Fibroblast of villous mesenchyme (primary cell): ENCODE measurements around the gene SLC6A7. TPM values are rescaled to one million over a fixed set of nuclear protein-coding genes. Genes with fewer than 3 reads are reported as not detected.

ENCODE experiments used
- DNase-seq: peaks from one replicate; pipeline ENCODE4 v3.0.0-alpha.2; 2010; ENCODE audit warnings: low read depth
- H3K4me3 ChIP-seq: 2 replicates; pipeline ENCODE4 v1.5.1; 2011; ENCODE audit warnings: low read depth, mild to moderate bottlenecking, low read length
- total RNA-seq: library from RNA; depleted of rRNA; stranded (reverse); fragments of >200 nt; gene quantifications from 2 replicates; pipeline ENCODE4 v1.2.3, GENCODE V29; 2012
- TF ChIP-seq, protein P1 (sequence below): IDR thresholded peaks from 2 replicates; pipeline ENCODE4 v1.5.1; 2012; ENCODE audit warnings: low read depth, mild to moderate bottlenecking, low read length; ENCODE audit not compliant: insufficient read depth

SLC6A7 gene
- total RNA-seq, 1 donor = under 0.01 TPM

GRCh38 chr5:150166037-150166649, 23.7 kb upstream of the SLC6A7 start:
- TF ChIP-seq, protein P1, sequence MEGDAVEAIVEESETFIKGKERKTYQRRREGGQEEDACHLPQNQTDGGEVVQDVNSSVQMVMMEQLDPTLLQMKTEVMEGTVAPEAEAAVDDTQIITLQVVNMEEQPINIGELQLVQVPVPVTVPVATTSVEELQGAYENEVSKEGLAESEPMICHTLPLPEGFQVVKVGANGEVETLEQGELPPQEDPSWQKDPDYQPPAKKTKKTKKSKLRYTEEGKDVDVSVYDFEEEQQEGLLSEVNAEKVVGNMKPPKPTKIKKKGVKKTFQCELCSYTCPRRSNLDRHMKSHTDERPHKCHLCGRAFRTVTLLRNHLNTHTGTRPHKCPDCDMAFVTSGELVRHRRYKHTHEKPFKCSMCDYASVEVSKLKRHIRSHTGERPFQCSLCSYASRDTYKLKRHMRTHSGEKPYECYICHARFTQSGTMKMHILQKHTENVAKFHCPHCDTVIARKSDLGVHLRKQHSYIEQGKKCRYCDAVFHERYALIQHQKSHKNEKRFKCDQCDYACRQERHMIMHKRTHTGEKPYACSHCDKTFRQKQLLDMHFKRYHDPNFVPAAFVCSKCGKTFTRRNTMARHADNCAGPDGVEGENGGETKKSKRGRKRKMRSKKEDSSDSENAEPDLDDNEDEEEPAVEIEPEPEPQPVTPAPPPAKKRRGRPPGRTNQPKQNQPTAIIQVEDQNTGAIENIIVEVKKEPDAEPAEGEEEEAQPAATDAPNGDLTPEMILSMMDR = no peak
- DNase-seq = no peak
- no peak overlapping the region for H3K4me3 ChIP-seq

DNA sequence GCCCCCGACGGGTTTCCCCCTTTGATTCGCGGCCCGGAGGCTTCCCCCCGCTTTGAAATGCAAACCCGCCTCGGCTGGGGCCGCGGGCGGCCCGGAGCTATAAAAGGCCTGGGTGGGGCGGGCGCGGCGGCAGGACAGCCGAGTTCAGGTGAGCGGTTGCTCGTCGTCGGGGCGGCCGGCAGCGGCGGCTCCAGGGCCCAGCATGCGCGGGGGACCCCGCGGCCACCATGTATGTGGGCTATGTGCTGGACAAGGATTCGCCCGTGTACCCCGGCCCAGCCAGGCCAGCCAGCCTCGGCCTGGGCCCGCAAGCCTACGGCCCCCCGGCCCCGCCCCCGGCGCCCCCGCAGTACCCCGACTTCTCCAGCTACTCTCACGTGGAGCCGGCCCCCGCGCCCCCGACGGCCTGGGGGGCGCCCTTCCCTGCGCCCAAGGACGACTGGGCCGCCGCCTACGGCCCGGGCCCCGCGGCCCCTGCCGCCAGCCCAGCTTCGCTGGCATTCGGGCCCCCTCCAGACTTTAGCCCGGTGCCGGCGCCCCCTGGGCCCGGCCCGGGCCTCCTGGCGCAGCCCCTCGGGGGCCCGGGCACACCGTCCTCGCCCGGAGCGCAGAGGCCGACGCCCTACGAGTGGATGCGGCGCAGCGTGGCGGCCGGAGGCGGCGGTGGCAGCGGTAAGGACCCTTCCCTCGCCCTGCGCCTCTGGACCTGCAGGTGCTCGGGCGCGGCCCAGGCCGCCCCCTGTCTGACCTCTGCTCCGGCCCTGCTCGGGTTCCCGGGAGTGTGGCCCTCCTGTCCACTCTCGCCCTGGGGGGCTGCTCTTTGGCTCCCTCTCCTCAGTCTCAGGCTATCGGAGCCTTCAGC, 23.0 kb upstream of the SLC6A7 start, which contains the start of gene CDX1:
TSS of gene CDX1 (plus strand) at position 129 of the 862 bp plus-strand sequence. CDS start at position 228, 99 bp downstream.
- H3K4me3 ChIP-seq = no peak within 1 kb of the TSS
- TF ChIP-seq, protein P1 = no peak
- no peak for DNase-seq

GRCh38 chr5:150167512-150167850, 22.4 kb upstream of the SLC6A7 start:
- no peak for DNase-seq
- TF ChIP-seq, protein P1 = no peak
- no peak overlapping the region for H3K4me3 ChIP-seq

DNA sequence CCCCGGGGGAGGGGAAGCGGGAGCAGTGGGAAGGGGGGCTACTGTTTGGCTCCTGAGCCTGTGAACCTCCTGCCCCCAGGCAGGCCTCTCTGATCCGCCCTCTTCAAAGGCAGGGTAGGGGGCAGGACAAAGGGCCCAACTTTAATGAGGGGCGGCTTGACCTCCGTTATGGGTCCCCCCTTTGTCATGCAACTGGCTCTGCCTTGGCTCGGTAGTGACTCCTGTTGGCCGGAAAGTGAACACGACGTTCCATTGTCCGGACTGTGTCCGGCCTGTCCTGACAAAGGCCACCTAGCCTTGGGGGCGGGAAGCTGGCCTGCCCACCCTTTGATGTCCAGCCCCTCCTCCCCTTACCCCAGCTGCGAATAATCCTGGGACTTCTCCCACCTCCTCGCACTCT, 22.0 kb upstream of the SLC6A7 start:
- DNase-seq = no peak
- TF ChIP-seq, protein P1 = peak; percentile 11

DNA sequence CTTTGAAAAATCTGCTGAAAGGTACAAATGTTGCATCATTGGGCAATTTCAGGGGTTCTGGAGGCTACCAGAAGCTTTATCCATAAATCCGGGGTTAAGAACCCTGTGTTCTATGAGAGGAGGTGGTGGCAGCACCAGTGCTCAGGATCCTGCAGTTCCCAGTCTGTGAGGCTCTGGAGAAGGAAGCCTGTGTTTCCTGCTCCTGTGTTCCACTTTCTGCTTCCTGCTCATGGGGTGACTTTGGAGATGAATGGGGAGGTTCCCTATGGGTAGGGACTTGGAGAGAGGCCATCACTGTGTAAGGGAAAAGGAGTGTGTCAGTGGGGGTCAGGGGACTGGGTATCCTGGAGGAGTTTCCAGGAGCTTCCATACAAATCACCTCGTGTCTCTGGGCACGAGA, 21.0 kb upstream of the SLC6A7 start:
- TF ChIP-seq, protein P1 = no peak
- DNase-seq = no peak
- no peak overlapping the region for H3K4me3 ChIP-seq

More for the DNA sequence above, 22.0 kb upstream of the SLC6A7 start:
- H3K4me3 ChIP-seq = no peak overlapping the region

DNA sequence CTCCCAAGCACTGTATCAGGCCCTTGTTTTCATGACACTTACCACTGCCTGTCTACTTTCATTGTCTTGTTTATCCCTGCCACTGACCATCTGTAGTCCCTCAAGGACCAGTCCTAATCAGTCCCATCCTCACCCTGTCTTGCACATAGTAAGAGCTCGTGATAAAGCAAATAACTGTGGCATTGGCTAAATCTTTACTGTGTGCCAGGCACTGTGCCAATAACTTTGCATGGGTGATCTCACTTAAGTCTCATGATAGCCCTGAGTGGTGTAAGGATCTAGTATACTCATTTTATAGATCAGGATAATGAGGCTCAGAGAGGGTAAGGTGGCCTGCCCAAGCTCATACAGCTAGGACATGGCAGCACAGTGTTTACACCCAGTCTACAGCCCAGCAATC, 17.7 kb upstream of the SLC6A7 start:
- no peak overlapping the region for H3K4me3 ChIP-seq
- TF ChIP-seq, protein P1 = no peak
- peak; percentile 94 for DNase-seq
